Right hindlimb (tissue), 1 donor: ENCODE results near the gene TMEM271.
"Not testable (repeated sequence)": the region's sequence is repeated elsewhere in the genome, so short reads cannot be mapped to it uniquely, and the experiment has no call there.

ENCODE experiments used
- DNase-seq: peaks from one replicate; pipeline ENCODE4 v3.0.0-alpha.2; 2018

TMEM271 gene

GRCh38 chr4:609400-610050, 33.4 kb upstream of the TMEM271 start:
- DNase-seq, result no peak

GRCh38 chr4:608236-608635, 32.1 kb upstream of the TMEM271 start:
- DNase-seq, result no peak

- DNase-seq, result no peak
Observed at GRCh38 chr4:605702-606425, 29.8 kb upstream of the TMEM271 start.

DNA sequence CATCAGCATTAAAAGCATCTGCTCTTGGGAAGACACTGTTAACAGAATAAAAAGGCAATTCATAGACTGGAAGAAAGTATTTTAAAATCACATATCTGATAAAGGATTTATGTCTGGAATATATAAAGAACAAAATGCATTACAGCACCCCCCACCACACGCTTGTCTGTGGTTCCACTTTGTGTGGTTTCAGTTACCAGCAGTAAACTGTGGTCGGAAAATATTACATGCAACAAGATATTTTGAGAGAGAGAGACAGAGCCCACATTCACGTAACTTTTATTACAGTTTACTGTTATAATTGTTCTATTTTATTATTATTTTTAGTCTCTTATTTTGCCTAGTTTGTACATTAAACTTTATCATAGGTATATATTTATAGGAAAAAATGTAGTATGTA, 28.0 kb upstream of the TMEM271 start:
- DNase-seq, result no peak

- peak; percentile 41 for DNase-seq
Observed at GRCh38 chr4:602559-602942, 26.5 kb upstream of the TMEM271 start.

GRCh38 chr4:601612-602558, 25.8 kb upstream of the TMEM271 start:
- no peak for DNase-seq

- no peak for DNase-seq
Observed at GRCh38 chr4:600850-601515, 24.9 kb upstream of the TMEM271 start.

- DNase-seq, result no peak
Observed at GRCh38 chr4:600166-600565, 24.1 kb upstream of the TMEM271 start.

DNA sequence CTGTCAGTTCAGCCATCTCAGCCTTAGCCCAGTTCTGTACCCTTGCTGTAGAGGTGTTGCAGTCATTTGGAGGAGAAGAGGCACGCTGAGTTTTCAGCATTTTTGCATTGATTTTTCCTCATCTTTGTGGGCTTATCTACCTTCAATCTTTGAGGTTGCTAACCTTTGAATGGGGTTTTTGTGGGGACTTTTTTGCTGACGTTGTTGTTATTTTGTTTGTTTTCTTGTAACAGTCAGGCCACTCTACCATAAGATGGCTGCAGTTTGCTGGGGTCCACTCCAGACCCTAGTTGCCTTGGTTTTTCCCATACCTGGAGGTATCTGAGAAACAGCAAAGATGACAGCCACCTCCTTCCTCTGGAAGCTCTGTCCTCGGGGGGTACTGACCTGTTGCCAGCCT, 22.8 kb upstream of the TMEM271 start:
- no peak for DNase-seq

GRCh38 chr4:592825-593520, 16.9 kb upstream of the TMEM271 start:
- DNase-seq, result no peak

- not testable (repeated sequence) for DNase-seq
Observed at GRCh38 chr4:592178-592577, 16.1 kb upstream of the TMEM271 start.

DNA sequence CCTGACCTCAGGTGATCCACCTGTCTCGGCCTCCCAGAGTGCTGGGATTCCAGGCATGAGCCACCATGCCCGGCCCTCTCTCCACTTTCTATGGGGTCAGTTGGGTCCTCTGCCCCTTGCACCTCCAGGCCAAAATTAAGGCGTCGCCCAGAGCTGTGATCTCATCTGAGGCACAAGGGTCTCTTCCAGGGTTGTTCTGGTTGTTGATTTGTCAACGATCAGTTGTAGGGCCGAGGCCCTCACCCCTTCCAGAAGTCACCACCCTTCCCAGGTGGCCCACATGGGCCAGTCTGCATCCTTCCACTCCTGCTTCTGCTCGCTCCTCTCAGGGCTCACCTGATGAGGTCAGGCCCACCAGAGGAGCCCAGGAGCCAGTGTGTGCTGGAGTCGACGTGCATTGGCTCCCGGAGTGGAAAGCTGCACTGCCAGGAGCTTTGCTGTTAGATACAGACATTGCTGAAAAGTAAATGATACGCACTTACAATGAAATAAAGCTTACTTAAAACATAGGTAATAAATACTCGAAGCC, 14.3 kb upstream of the TMEM271 start:
- no peak for DNase-seq

DNA sequence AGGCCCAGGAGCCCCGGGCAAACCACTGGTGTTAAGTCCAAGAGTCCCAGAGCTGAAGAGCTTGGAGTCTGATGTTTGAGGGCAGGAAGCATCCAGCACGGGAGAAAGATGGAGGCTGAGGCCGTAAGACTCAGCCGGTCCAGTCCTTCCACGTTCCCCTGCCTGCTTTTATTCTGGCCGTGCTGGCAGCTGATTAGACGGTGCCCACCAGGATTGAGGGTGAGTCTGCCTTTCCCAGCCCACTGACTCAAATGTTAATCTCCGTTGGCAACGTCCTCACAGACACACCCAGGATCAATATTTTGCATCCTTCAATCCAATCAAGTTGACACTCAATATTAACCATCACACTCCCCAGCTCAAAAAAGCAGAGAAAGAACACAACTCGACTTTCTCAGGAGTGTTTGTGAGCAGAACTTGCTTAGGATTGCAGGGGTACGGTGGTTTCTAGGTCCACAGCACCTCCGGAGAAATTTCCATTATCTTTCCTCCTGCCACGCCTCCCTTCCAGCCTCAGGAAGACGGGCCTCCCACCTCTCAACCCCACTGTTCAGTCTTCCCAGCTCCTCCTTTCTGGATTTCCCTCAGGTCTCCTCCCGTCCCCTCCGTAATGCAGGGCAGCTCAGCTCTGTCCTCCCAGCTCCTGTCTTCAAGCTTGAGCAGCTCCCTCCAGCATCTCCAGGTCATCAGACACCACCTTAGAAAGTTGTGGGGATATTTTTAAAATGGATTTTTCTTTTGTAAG, 13.3 kb upstream of the TMEM271 start:
- DNase-seq, result no peak

DNA sequence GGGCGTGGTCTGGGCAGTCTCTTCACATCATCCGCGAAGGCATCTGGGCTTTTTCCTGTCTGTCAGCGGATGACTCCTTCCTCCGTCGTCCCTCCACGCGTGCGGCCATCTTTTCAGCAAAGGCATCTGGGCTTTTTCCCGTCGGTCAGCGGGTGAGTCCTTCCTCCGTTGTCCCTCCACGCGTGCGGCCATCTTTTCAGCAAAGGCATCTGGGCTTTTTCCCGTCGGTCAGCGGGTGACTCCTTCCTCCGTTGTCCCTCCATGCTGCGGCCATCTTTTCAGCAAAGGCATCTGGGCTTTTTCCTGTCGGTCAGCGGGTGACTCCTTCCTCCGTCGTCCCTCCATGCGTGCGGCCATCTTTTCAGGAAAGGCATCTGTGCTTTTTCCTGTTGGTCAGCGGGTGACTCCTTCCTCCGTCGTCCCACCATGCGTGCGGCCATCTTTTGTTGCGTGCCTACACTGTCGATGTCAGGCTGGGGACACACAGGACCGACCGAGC, 12.3 kb upstream of the TMEM271 start:
- no peak for DNase-seq

DNA sequence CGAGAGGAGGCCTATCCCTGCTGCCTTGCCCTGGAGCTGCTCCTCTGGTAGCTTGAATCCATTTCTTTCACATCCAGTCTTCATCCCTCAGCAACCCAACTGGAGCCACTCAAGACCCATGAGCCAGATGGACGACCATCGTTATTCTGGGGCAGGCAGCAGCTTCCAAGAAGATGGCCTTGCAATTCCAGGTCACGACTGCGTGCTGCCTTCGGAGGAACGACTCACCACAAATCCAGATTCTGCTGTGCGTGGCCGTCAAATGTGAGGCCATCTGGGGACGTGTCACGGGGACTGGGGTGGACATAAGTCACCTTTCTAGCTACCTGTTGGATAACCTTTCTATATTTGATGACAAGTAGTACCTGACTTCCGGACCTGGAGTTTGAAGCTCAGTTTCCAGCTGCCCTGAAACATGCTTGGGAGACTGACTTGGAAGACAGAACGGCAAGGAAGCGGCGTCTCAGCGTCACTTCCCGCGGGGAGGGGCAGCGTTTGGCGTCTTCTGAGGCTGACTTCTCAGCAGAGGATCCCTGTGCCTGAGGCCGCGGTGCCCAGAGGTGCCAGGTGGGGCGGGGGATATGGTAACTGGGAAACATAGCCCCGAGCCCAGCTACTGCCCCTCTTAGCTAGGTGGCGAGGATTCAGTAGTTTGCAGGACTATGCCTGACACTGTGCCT, 11.7 kb upstream of the TMEM271 start:
- DNase-seq, result no peak

- no peak for DNase-seq
Observed at GRCh38 chr4:583820-584219, 7.7 kb upstream of the TMEM271 start.

DNA sequence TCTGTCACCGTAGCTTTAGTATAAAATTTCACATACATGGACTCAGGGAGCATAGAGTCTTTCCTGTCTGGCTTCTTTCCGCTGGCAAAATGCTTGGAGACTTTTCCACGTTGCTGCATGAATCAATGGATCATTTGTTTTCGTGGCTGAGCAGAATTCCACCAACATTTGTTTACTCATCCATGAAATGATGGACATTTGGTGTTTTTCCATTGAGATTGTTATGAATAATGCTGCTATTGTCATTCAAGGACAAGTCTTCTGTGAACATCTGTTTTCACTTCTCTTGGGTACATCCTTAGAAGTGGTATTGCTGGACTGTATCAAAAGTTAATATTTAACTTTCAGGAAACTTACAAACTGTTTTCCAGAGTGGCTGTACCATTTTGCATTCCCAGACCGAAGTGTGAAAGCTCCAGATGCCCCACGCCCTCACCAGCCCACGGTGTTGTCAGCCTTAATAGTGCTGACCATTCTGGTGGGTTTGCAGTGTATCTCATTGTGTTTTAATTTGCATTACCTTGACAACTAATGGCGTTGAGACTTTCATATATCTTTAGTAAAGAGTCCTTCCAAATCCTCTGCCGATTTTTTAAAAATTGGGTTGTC, 5.8 kb upstream of the TMEM271 start:
- DNase-seq, result no peak

GRCh38 chr4:581181-581580, 5.1 kb upstream of the TMEM271 start:
- DNase-seq, result no peak

DNA sequence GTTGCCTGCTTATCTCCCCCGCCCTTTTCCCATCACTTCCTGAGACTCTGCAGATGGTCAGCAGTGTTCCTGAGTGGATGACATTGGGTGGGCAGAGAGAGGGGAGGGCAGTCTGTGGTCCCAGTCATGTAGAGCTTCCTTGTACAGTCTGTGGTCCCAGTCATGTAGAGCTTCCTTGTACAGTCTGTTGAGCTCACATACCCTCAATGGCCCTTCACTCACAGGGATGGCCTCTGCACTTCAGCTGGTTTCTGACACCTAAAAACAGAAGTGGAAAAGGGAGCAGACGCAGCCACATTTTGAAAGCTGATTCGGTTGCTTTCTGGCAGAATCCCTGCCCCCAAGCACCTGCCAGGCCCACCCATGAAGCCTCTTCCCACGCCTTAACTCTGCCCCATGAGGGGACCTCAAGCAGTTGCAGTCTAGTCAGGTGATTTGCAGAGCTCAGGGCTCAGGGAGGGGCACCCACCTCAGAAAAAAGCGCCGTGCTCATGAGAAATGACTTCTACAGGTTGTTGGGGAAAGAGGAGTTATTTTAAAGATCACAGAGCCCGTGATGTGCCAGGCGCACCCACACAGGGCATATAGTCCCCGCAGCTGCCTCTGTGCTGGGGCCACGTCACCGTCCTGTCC, 3.6 kb upstream of the TMEM271 start:
- no peak for DNase-seq
